Renal cortical epithelial cell (primary cell): Measurements from ENCODE around the gene CDK7. TPM values are rescaled to one million over a fixed set of nuclear protein-coding genes. Genes with fewer than 3 reads are reported as not detected.
A peak's percentile ranks its signal among the peaks of the same experiment; 100 is the strongest.

Experiments used
- DNase-seq: peaks from one replicate; pipeline ENCODE4 v3.0.0-alpha.2; 2011; ENCODE audit warnings: low read depth
- total RNA-seq: library from RNA; depleted of rRNA; stranded (reverse); fragments of >200 nt; gene quantifications from 2 replicates; pipeline ENCODE4 v1.2.3, GENCODE V29; 2014

Gene CDK7
- total RNA-seq, 1 donor from 2014 or later, result 59.7 TPM

GRCh38 chr5:69293882-69294281 lies 59.2 kb downstream of the CDK7 start:
- DNase-seq, result no peak

DNA sequence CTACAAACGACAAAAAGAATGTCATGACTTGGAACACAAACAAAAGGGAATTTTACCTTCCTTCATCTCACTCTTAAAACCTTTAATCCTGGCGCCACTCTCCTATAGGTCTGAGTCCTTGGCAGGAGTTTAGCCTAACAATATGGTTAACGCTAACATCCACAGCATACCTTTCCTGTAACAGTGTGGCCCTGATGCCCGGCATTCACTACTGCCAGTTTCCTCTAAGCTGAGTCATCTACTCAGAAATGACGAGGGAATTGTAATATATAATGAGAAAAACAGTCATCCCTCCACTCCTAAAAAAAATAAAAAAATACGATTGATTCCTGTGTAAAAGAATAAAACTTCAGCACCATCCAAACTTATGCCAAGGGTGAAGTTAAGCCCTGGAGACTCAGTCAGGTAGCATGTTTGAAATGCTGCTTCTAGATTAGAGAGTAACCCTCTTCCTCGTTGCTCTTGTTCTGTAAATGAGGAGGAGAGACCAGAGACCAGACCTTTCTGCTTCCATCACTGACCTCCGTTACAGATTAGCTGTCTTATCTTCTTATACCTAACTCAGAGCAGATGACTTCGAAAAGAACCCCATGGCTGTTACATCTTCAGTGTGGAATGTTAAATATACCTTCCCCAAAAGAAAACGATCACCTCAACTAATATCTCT lies 60.5 kb downstream of the CDK7 start:
- DNase-seq, result peak; percentile 7

GRCh38 chr5:69299625-69300024 lies 64.9 kb downstream of the CDK7 start:
- DNase-seq, result no peak

DNA sequence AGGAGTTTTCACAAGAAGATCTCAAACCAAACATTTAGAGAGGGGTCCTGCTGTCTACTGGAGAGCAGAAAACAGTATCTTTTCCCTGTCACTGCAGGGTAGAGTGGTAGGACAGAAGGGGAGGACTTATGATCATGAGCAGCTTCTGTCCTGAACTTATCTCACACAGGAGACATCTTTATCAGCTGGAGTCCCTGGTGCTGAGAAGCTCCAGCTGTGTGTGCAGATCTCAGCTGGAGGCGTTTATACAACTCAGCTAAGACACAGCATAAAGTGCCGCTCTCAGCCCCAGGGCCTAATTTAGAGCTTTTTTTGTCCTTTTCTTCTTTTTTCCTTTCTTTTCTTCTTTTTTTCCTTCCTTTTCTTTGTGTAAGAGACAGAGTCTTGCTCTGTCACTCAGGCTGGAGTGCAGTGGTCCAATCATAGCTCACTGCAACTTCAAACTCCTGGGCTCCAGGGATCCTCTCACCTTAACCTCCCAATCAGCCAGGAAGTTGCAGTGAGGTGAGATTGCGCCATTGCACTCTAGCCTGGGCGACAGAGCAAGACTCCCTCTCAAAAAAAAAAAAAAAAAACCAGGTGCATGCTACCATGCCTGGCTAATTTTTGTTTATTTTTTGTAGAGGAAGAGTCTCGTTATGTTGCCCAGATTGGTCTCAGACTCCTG lies 66.0 kb downstream of the CDK7 start:
- DNase-seq, result no peak

GRCh38 chr5:69305512-69305911 lies 70.8 kb downstream of the CDK7 start:
- no peak for DNase-seq

DNA sequence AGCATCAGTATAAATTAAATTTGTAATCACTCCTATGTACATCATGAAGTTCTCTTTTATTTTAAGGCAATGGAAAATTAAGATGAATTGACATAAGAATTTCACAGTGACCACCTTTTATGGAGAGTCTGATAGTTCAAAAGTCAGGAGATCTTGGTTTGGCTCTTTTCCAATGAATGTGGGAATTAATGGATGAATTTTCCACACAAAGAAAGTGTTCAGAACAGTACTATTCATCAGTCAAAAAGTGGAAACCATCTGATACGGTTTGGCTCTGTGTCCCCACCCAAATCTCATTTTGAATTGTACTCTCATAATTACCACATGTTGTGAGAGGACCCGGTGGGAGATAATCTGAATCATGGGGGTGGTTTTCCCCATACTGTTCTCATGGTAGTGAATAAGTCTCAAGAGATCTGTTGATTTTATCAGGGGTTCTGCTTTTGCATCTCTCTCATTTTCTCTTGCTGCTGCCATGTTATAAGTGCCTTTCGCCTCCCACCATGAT lies 73.4 kb downstream of the CDK7 start:
- DNase-seq, result no peak

GRCh38 chr5:69309380-69309779 lies 74.7 kb downstream of the CDK7 start:
- no peak for DNase-seq

GRCh38 chr5:69312459-69313160 lies 77.9 kb downstream of the CDK7 start:
- no peak for DNase-seq

DNA sequence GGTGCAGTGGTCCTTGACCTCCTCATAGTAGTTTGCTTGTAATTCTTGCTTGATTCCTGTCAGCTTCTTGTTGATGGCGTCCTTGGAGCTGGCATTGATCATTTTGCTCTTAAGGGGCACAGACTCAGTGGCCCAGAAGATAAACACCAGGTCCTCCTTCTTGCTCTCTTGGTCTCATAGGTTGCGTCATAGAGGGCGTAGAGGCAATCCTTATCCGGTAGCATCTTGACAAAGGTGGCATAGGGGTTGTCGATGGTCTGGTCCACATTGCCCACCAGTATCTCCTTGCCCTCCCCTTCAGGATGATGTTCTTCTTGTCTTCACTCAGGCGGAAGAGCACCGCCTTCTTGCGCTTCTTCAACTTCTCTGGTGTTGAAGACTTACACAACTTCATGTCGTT lies 78.7 kb downstream of the CDK7 start:
- no peak for DNase-seq

DNA sequence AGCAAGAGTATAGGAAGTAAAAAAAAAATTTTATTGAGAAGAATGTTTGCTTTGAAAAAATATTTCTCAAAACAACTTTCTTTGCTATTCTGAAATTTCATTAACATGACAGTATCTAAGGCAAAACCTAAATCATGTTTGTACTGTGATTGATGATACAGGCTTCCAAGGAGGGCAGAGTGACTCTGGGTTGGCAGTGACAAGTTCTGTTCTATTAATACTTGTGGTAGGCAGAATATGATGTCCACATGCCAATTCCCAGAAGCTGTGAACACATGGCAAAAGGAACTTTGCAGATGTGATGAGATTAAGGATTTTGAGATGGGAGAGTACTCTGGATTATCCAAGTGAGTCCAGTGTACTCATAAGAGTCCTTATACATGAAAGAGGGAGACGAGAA lies 81.3 kb downstream of the CDK7 start:
- DNase-seq, result no peak

DNA sequence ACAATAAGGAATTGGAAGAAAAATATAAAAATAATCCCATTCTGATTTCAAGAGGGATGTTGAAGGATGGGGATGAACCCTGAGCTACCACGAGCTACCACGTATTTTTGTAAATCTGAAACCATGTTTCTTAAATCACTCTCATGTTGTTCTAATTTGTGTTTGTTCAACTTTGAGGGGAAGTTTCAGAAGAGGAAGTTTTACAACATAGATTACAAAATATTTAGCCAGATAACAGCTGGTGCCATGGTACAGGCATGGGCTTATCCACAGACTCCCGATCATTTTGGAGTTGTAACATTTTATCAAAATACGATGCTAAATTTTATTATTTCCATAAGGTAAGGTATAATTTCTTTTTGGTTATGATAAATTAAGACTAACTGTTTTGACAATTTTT lies 82.7 kb downstream of the CDK7 start:
- DNase-seq, result no peak

GRCh38 chr5:69326365-69326764 lies 91.7 kb downstream of the CDK7 start:
- DNase-seq, result no peak

Other genes with a start within 250 kb of the CDK7 start
- gene SLC30A5, start 140.9 kb upstream of the CDK7 start, total RNA-seq, result 58.3 and 61.9 TPM in 2 replicates
- 30.9 and 157 TPM in 2 replicates for gene CCNB1, start 67.7 kb upstream of the CDK7 start, total RNA-seq
- gene CENPH, start 45.3 kb upstream of the CDK7 start, total RNA-seq, result 1.4 and 12.2 TPM in 2 replicates
- gene CCDC125, start 97.9 kb downstream of the CDK7 start, total RNA-seq, result 9.0 and 14.0 TPM in 2 replicates
- gene AK6, start 134.6 kb downstream of the CDK7 start, total RNA-seq, result 33.0 and 63.8 TPM in 2 replicates
- 71.3 and 83.7 TPM in 2 replicates for gene TAF9, start 134.6 kb downstream of the CDK7 start, total RNA-seq
- gene RAD17, start 134.9 kb downstream of the CDK7 start, total RNA-seq, result 26.0 and 29.5 TPM in 2 replicates
- 22.9 and 26.6 TPM in 2 replicates for gene MARVELD2, start 180.2 kb downstream of the CDK7 start, total RNA-seq